Right atrium auricular region (tissue), 2 donors: ENCODE data around the gene FBXO21. TPM values are rescaled to one million over a fixed set of nuclear protein-coding genes. Genes with fewer than 3 reads are reported as not detected.

Experiments used
- DNase-seq: peaks from one replicate; pipeline ENCODE4 v3.0.0-alpha.2; 2019; ENCODE audit warnings: low spot score
- H3K27ac ChIP-seq, 2 donors: fragments of 200-600 bp; sonication (generic); 1 replicate in 1 of 2; 2 replicates in 1 of 2; pipeline ENCODE4 v1.5.1; 2016 to 2019
- H3K27me3 ChIP-seq, 2 donors: fragments of 200-600 bp; sonication (generic); one replicate each; pipeline versions ENCODE4 v1.5.1 to v1.6.0; 2017 to 2019
- H3K36me3 ChIP-seq: fragments of 200-600 bp; sonication (generic); one replicate; pipeline ENCODE4 v1.5.1; 2016
- H3K4me1 ChIP-seq, 2 donors: fragments of 200-600 bp; sonication (generic); one replicate each; pipeline versions ENCODE4 v1.5.1 to v1.6.0; 2017 to 2019
- H3K4me3 ChIP-seq, 2 donors: fragments of 200-600 bp; sonication (generic); 1 replicate in 1 of 2; 2 replicates in 1 of 2; pipeline ENCODE4 v1.5.1; 2017 to 2019; ENCODE audit warnings: mild to moderate bottlenecking in 1 of 2, moderate library complexity in 1 of 2
- H3K9me3 ChIP-seq, 2 donors: fragments of 200-600 bp; sonication (generic); one replicate each; pipeline ENCODE4 v1.5.1; 2019
- total RNA-seq, 2 donors: library from RNA; depleted of rRNA; stranded (reverse); fragments of >200 nt; gene quantifications; one replicate each; pipeline ENCODE4 v1.1.0, GENCODE V29; 2016
- TF ChIP-seq, protein P1 (sequence below), 2 donors: fragments of 200-600 bp; sonication (generic); IDR thresholded peaks; one replicate each; pipeline ENCODE4 v1.5.1; 2019; ENCODE audit warnings: antibody characterized with exemption in 2 of 2

The FBXO21 gene
- total RNA-seq, 2 donors from 2014 or later, result 43.5 to 77.9 TPM

DNA sequence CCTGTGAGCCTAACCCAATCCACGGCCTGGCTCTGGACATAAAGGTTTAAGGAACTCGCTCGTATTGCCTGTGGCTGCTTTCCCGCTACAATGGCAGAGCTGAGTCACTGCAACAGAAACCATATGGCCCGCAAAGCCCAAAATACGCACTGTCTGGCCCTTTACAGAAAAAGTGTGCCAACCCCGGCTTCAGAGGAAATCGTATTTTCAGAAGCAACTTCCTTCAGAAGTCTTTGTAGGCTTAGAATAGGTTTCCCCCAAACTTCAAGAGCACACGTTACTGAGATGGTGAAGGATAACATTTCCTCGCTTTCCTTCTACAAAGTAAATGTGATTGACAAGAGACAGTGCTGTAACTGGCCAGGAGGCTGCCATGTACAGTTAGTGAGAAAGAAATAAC lies 56.2 kb downstream of the FBXO21 start:
- DNase-seq, result no peak
- H3K27ac ChIP-seq, result no peak overlapping the region
- TF ChIP-seq, protein P1, sequence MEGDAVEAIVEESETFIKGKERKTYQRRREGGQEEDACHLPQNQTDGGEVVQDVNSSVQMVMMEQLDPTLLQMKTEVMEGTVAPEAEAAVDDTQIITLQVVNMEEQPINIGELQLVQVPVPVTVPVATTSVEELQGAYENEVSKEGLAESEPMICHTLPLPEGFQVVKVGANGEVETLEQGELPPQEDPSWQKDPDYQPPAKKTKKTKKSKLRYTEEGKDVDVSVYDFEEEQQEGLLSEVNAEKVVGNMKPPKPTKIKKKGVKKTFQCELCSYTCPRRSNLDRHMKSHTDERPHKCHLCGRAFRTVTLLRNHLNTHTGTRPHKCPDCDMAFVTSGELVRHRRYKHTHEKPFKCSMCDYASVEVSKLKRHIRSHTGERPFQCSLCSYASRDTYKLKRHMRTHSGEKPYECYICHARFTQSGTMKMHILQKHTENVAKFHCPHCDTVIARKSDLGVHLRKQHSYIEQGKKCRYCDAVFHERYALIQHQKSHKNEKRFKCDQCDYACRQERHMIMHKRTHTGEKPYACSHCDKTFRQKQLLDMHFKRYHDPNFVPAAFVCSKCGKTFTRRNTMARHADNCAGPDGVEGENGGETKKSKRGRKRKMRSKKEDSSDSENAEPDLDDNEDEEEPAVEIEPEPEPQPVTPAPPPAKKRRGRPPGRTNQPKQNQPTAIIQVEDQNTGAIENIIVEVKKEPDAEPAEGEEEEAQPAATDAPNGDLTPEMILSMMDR (IDR thresholded peaks at IDR 0.05), result no peak
- H3K9me3 ChIP-seq, result no peaks in the 10 kb centered on the region
- no peaks in the 10 kb centered on the region for H3K4me1 ChIP-seq
- no peak overlapping the region for H3K4me3 ChIP-seq
- no peaks in the 10 kb centered on the region for H3K27me3 ChIP-seq
- no peaks in the 10 kb centered on the region for H3K36me3 ChIP-seq

DNA sequence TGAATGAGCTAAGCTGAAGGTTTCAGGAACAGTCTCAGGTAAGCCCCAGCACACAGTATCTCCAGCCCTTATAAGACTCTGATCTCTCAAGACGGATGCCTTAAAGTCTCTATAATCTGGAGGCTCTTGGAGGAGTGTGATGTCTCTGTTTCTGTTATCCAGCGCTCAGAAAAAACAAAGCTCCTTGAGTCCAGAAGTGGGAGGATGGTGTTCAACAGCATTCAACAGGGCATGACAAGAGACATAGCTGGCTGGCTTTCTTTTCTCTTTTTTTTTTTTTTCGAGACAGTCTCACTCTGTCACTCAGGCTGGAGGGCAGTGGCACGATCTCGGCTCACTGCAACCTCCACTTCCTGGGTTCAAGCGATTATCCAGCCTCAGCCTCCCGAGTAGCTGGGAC lies 59.5 kb downstream of the FBXO21 start:
- no peaks in the 10 kb centered on the region for H3K27me3 ChIP-seq
- no peaks in the 10 kb centered on the region for H3K4me1 ChIP-seq
- no peaks in the 10 kb centered on the region for H3K9me3 ChIP-seq
- H3K4me3 ChIP-seq, result no peak overlapping the region
- no peak for DNase-seq
- H3K36me3 ChIP-seq, result no peaks in the 10 kb centered on the region
- TF ChIP-seq, protein P1 (IDR thresholded peaks at IDR 0.05), result no peak
- no peak overlapping the region for H3K27ac ChIP-seq

DNA sequence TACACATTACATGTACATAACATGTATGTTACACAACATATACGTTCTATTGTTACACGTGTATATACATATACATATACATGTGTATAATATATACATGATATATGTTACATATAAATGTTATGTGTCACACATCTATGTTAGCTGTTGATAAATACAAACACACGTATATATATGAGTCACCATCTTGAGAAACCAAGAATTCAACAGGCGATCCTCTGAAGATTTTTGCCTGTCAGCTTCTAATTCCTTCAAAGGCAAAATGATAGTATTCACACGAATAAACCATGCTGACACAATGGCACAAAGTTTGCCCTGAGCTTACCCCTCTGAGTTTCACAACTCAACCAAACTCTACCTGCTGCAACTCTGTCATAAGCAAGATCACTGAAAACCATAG lies 60.9 kb downstream of the FBXO21 start:
- TF ChIP-seq, protein P1 (IDR thresholded peaks at IDR 0.05), result no peak
- Histone ChIP-seq H3K27me3 (no peaks in the 10 kb centered on the region), H3K9me3 (no peaks in the 10 kb centered on the region), H3K4me1 (no peaks in the 10 kb centered on the region), H3K27ac (no peak overlapping the region), H3K4me3 (no peak overlapping the region), H3K36me3 (no peaks in the 10 kb centered on the region)
- DNase-seq, result no peak

DNA sequence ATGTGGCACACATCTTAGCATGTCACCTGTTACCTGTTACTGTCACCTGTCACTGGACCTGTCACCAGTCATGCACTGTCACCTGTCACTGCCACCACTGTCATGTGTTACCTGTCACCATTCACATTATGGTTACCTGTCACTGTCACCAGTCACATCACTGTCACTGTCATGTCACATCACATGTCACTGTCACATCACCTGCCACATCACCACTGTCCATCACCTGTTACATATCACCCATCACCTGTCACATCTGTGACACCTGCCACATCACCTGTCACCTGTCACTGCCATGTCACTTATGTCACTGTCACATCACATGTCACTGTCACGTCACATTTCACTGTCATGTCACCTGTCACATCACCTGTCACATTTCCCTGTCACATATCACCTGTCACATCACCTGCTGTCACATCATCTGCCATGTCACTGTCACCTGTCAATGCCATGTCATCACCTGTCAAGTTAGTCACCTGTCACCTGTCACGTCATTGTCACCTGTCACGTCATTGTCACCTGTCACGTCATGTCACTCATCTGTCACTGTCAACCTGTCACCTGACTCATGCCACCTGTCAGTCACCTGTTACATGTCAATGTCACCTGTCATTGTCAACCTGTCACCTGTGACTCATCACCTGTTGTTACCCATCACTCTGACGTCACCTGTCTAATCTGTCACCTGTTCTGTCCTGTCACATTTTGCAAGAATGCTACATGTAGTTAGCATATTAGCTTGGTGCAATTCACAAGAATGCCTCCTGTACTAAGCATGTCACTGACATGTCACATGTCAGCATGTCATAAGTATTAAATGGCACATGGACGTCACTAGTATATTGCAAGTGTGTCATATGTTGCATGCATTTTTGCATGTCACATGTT lies 62.1 kb downstream of the FBXO21 start:
- Histone ChIP-seq H3K4me3 (no peak overlapping the region), H3K9me3 (no peaks in the 10 kb centered on the region), H3K27ac (no peak overlapping the region), H3K36me3 (no peaks in the 10 kb centered on the region), H3K4me1 (no peaks in the 10 kb centered on the region), H3K27me3 (no peaks in the 10 kb centered on the region)
- DNase-seq, result no peak
- TF ChIP-seq, protein P1 (IDR thresholded peaks at IDR 0.05), result no peak

DNA sequence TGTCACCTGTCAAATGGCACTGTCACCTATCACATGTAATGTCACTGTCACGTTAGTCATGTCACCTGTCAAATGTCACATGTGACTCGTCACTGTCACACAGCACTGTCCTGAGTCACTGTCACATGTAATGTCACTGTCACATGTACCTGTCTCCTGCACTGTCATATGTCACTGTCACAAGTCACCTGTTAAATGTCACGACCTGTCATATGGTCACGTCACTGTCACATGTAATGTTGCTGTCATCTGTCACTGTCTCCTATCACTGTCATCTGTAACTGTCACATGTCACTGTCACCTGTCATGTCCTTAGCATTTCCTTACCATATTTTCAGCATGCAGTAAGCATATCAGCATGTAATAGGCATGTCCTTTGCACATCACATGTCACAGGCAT lies 63.9 kb downstream of the FBXO21 start:
- no peak for DNase-seq
- no peak overlapping the region for H3K4me3 ChIP-seq
- TF ChIP-seq, protein P1 (IDR thresholded peaks at IDR 0.05), result no peak
- no peak overlapping the region for H3K27ac ChIP-seq
- H3K9me3 ChIP-seq, result no peaks in the 10 kb centered on the region
- no peaks in the 10 kb centered on the region for H3K27me3 ChIP-seq
- no peaks in the 10 kb centered on the region for H3K36me3 ChIP-seq
- H3K4me1 ChIP-seq, result peaks cover 0 to 3% of the 10 kb centered on the region in 2 donors
